Measurements from ENCODE around the gene EGFL7.
A peak's percentile ranks its signal among the peaks of the same experiment; 100 is the strongest.

GRCh38 chr9:136694163-136694871 is 31.6 kb downstream of the EGFL7 start:
- TF ChIP-seq CTCF (conservative IDR thresholded peaks at IDR 0.05) (peak; percentile 96), ZFX (IDR thresholded peaks at IDR 0.05) (no peak)
